Nephron progenitor cell (in vitro differentiated cells): Measurements from ENCODE around the gene TSPEAR.

Experiments used
- DNase-seq: peaks from one replicate; pipeline ENCODE4 v3.0.0; 2021
- H3K27ac Mint-ChIP-seq: 2 replicates; pipeline ENCODE4 v1.8.0; 2021; ENCODE audit warnings: mild to moderate bottlenecking, moderate library complexity, mixed read lengths
- H3K27me3 Mint-ChIP-seq: 2 replicates; pipeline ENCODE4 v1.8.0; 2021; ENCODE audit warnings: mild to moderate bottlenecking, low read depth, mixed read lengths; ENCODE audit not compliant: poor library complexity
- H3K36me3 Mint-ChIP-seq: 2 replicates; pipeline ENCODE4 v1.8.0; 2021; ENCODE audit warnings: low read depth, mixed read lengths
- H3K4me1 Mint-ChIP-seq: 2 replicates; pipeline ENCODE4 v1.8.0; 2021; ENCODE audit warnings: mixed read lengths
- H3K4me3 Mint-ChIP-seq: 2 replicates; pipeline ENCODE4 v1.8.0; 2021; ENCODE audit warnings: mild to moderate bottlenecking, moderate library complexity, mixed read lengths
- H3K9me3 Mint-ChIP-seq: 2 replicates; pipeline ENCODE4 v1.8.0; 2021; ENCODE audit warnings: mild to moderate bottlenecking, moderate library complexity, mixed read lengths
- TF ChIP-seq, protein P1 (sequence below): fragments of 200-600 bp; sonication (generic); IDR thresholded peaks from 2 replicates; pipeline ENCODE4 v1.5.0; 2021; ENCODE audit warnings: antibody characterized with exemption

The TSPEAR gene

DNA sequence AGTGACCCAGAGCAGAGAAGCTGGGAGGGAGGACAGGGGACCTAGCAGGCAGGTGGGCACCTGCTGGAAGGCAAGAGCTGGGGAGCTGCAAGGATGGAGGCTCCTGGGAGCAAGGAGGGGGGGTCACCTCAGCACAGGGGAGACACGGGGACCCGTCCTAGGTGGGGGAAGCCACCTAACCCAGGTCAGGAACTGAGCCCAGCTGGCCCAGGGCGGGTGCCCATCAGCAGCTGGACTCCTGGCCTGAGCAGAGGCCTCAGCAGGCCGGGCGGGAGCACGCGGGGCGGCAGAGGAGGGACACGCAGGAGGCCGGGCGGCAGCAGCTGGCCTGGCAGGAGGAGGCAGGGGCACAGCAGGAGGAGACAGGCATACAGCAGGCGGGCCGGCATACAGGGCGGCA, 172.3 kb downstream of the TSPEAR start:
- peaks cover 21% of the 10 kb centered on the region for H3K4me1 Mint-ChIP-seq
- DNase-seq = no peak
- no peaks in the 10 kb centered on the region for H3K9me3 Mint-ChIP-seq
- peaks cover 2% of the 10 kb centered on the region for H3K27me3 Mint-ChIP-seq
- H3K27ac Mint-ChIP-seq = no peak overlapping the region
- H3K36me3 Mint-ChIP-seq = no peaks in the 10 kb centered on the region
- TF ChIP-seq, protein P1, sequence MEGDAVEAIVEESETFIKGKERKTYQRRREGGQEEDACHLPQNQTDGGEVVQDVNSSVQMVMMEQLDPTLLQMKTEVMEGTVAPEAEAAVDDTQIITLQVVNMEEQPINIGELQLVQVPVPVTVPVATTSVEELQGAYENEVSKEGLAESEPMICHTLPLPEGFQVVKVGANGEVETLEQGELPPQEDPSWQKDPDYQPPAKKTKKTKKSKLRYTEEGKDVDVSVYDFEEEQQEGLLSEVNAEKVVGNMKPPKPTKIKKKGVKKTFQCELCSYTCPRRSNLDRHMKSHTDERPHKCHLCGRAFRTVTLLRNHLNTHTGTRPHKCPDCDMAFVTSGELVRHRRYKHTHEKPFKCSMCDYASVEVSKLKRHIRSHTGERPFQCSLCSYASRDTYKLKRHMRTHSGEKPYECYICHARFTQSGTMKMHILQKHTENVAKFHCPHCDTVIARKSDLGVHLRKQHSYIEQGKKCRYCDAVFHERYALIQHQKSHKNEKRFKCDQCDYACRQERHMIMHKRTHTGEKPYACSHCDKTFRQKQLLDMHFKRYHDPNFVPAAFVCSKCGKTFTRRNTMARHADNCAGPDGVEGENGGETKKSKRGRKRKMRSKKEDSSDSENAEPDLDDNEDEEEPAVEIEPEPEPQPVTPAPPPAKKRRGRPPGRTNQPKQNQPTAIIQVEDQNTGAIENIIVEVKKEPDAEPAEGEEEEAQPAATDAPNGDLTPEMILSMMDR = no peak
- H3K4me3 Mint-ChIP-seq = no peak overlapping the region

DNA sequence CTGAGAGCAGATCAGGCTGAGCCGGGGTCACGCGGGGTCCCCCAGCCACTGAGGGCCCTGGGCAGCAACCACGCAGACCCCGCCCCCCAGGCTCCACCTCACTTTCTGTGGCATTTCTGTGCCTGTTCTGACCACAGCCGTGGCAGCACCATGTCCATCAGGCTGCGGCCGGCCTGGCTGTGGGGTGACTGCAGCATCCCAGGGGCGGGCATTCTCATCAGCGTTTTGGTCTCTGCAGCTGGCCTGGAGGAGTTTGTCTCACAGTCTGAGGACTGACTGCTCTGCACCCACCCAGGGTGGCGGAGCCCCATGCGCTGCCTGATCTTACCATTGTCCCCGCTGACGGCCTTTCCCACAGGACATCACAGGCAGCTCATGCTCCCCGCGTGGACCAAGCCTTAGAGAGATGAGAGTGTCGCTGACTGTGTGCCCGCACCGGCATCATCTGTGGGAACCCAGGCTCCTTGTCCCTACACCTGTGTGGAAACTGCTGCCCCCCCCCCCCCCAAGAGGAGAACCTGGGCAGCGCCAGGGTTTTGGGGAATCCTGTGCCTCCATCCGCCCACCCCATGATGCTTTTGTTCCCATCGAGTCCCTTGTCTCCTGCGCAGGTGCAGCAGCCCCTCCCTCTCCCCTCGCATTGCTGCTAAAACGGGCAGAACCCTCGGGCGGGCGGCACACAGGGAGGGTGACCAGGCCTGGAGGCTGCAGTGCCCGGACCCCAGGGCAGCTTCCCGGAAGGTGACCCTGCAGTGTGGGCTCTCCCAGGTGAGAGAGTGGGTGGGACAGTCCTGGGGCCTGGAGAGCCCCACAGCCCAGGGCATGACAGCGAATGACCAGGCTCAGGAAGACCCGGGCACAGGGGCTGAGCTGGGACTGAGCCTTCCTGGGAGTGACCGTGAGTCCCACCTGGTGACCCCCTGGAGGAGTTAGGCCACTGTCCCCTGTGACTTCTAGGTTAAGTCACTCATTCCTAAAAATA, 173.2 kb downstream of the TSPEAR start:
- Mint-ChIP-seq H3K4me3 (no peak overlapping the region), H3K27ac (no peak overlapping the region), H3K36me3 (no peaks in the 10 kb centered on the region), H3K4me1 (peaks cover 21% of the 10 kb centered on the region), H3K27me3 (peaks cover 2% of the 10 kb centered on the region), H3K9me3 (no peaks in the 10 kb centered on the region)
- TF ChIP-seq, protein P1 = no peak
- no peak for DNase-seq

DNA sequence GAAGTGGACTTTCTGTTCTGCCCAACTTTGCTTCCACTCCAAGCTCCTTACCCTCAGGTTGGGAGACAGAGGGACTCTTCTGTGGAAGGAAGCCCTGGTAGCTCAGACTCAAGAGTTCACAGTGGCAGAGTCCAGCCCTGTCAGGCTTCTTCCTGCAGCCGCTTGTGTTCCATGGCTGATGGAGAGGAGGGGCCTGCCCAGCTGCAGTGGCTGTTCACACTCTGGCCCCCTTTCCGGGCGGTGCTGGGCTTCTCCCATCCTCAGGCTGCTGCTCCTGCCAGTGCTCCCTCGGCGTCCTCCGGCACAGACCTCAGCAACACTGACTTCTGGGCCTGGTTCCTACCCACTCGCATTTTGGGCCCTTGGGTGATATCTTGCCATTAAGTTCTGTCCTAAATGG, 175.4 kb downstream of the TSPEAR start:
- H3K4me1 Mint-ChIP-seq = peaks cover 19% of the 10 kb centered on the region

DNA sequence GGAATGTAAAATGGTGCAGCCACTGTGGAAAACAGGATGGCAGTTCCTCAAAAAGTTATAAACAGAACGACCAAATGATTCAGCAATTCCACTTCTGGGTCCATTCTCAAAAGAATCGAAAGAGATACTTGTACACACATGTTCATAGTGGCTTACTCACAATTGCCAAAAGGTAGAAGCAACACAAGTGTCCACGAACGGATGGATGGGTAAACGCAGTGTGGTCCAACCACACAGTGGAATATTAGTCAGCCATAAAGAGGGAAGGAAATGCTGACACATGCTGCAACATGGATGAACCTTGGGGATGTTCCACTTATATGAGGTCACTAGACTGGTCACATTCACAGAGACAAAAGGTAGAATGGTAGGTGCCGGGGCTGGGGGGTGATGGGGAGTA, 176.7 kb downstream of the TSPEAR start:
- no peaks in the 10 kb centered on the region for H3K36me3 Mint-ChIP-seq
- peak overlapping the region; percentile 39 for H3K27ac Mint-ChIP-seq
- TF ChIP-seq, protein P1 = no peak
- H3K27me3 Mint-ChIP-seq = peaks cover 11% of the 10 kb centered on the region
- DNase-seq = no peak
- H3K4me1 Mint-ChIP-seq = peaks cover 10% of the 10 kb centered on the region
- no peaks in the 10 kb centered on the region for H3K9me3 Mint-ChIP-seq
- no peak overlapping the region for H3K4me3 Mint-ChIP-seq

More for the DNA sequence above, 175.4 kb downstream of the TSPEAR start:
- Mint-ChIP-seq H3K9me3 (no peaks in the 10 kb centered on the region), H3K36me3 (no peaks in the 10 kb centered on the region), H3K4me3 (no peak overlapping the region), H3K27me3 (peaks cover 7% of the 10 kb centered on the region), H3K27ac (no peak overlapping the region)
- no peak for DNase-seq
- TF ChIP-seq, protein P1 = no peak

DNA sequence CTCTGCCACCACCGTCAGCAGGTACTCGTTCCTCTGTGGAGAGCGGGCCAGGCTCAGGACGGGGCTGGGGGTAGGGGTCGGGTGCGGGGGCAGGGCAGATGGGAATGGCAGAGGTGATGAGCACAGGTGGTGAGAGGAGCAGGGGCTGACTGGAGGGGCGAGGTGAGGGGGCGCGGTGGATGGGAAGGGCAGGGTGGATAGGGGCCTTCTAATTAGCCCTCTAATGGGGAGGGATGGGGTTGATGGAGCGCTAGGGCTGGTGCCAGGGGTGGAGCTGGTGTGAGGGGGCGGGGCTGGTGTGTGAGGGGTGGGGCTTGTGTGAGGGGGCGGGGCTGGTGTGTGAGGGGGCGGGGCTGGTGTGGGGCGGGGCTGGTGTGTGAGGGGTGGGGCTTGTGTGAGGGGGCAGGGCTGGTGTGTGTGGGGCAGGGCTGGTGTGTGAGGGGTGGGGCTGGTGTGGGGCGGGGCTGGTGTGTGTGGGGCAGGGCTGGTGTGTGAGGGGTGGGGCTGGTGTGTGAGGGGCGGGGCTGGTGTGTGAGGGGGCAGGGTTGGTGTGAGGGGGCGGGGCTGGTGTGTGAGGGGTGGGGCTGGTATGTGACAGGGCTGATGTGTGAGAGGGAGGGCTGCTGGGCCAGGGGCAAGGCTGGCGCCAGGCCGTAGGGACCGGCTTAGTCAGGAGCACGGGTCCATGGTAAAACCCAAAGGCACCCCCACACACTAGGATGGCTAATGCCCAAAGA, 177.3 kb downstream of the TSPEAR start:
- no peak for DNase-seq
- no peaks in the 10 kb centered on the region for H3K36me3 Mint-ChIP-seq
- H3K4me3 Mint-ChIP-seq = no peak overlapping the region
- peaks cover 8% of the 10 kb centered on the region for H3K27me3 Mint-ChIP-seq
- TF ChIP-seq, protein P1 = no peak
- H3K4me1 Mint-ChIP-seq = peaks cover 5% of the 10 kb centered on the region
- H3K27ac Mint-ChIP-seq = no peak overlapping the region
- H3K9me3 Mint-ChIP-seq = no peaks in the 10 kb centered on the region
